T1000 (cell line): Measurements from ENCODE around the gene APOBEC3H.

Experiments
- DNase-seq: peaks from one replicate; lab custom pipeline; 2025; ENCODE audit warnings: mixed read lengths; lab: John Stamatoyannopoulos, UW

Gene APOBEC3H

DNA sequence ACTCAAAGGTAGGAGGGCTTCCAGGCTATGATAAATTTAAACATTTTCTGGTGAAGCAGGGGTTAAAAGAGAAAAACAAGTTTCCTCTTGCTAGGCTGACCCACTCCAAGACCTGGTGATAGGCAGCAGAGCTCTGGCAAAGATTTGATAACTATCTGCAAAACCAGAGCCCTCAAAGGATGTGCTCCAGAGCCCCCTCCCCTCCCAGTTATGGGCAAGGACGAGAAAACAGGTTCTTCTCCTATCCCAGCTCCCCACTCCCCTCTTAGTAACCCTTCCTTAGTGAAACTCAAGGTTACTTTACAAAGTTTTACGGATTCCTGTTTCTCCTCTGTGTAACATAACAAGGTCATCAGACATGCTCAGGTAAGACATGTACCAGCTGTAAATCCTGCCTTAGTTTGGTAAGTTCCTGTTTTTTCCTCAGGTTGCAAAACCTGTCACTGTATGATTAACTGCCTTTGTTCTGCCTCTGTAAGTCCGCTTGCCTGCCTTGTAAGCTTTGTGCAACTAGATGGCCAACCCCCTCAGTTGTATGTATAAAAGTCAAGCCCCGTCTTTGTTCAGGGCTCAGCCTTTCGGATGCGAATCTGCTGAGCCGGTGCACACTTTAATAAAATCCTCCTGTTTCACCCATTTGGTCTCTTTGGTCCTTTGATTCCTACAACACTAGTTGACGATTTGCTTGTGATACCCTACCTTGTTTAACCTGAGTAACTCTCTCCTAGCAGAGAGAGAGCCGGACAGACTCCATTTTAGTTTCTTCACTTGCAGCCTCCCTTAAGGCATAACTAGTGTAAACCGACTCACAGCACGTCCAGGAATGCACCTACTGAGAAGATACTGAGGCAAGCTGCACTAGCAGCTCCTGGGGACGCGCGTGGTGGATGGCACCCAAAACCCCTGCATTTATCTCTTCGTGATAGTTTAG is 13.9 kb downstream of the APOBEC3H start:
- no peak for DNase-seq

DNA sequence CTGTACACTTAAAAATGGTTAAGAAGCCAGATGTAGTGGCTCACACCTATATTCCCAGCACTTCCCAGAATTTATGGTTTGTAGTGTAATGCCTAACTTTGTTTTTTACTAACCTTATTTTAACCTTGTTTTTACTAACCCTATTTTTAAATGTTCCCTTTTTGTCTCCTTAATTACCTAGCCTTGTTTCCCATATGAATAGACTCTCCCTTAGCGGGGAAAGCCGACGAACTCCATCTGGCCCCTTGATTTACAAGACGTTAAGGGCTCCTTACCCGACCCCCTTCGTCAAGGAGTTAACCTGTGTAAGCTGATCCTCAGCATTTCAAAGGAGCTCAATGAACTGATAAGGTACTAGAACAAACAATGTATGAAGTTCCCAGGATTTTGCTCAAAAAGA is 17.1 kb downstream of the APOBEC3H start:
- no peak for DNase-seq

- DNase-seq: no peak
Measured at GRCh38 chr22:39115570-39115969, 18.5 kb downstream of the APOBEC3H start.

- no peak for DNase-seq
Measured at GRCh38 chr22:39115977-39116621, 19.1 kb downstream of the APOBEC3H start.

GRCh38 chr22:39117585-39118191 is 20.6 kb downstream of the APOBEC3H start:
- DNase-seq: no peak

GRCh38 chr22:39120983-39121382 is 23.9 kb downstream of the APOBEC3H start:
- no peak for DNase-seq

GRCh38 chr22:39122772-39123470 is 25.9 kb downstream of the APOBEC3H start:
- no peak for DNase-seq

- no peak for DNase-seq
Measured at GRCh38 chr22:39123751-39124581, 26.9 kb downstream of the APOBEC3H start.

DNA sequence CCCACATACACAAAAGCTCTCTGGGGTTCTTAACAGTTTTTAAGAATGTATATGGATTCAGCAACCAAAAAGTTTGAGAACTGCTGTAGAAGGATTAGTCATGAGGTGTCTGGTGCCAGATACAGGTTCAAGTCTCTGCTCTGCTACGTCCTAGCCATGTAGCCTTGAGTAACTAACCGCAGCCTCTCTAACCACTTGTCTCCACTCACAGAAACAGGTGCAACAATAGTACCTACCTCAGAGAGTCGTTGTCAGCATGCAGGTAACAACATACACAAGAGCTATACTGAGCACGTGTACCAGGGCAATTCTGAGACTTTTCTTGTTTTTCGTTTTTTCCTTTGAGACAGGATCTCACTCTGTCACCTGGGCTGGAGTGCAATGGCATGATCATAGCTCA is 28.6 kb downstream of the APOBEC3H start:
- DNase-seq: no peak

GRCh38 chr22:39128508-39128907 is 31.5 kb downstream of the APOBEC3H start:
- no peak for DNase-seq

DNA sequence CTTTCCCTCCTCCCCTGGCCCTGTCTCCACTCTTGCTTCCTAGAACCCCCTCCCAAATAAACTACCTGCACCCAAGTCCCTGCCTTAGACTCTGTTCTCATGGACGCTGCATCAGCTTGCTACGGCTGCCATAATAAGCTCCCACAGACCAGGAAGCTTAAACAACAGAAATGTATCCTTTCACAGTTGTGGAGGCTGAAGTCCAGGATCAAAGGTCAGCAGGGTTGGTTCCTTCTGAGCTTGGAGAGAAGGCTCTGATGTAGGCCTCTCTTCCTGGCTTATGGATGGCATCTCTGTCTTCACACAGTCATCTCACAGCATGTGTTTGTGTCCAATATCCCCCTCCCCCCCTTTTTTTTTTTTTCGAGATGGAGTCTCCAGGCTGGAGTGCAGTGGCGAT is 32.0 kb downstream of the APOBEC3H start:
- DNase-seq: no peak

GRCh38 chr22:39129746-39130145 is 32.7 kb downstream of the APOBEC3H start:
- no peak for DNase-seq

DNA sequence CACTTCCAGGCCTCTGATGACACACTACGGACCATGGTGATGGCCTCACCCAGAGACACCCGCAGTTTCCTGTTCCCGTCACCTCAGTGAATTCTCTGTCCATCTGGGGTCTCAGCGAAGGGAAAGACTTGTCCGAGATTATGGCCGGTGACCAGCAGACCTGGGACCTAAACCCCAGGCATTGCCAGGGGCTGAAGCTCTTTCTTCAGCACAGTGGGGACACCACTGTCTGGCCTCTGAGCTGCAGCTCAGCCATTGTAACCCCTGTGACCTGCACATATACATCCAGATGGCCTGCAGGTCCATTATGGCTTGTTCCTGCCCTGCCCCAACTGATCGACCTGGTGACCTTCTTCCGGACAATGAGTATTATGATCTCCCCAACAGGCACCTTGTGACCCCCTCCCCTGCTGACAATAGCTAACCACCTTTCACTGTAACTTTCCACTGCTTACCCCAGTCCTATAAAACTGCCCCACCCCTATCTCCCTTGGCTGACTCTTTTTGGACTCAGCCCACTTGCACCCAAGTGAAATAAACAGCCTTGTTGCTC is 33.2 kb downstream of the APOBEC3H start:
- no peak for DNase-seq

DNA sequence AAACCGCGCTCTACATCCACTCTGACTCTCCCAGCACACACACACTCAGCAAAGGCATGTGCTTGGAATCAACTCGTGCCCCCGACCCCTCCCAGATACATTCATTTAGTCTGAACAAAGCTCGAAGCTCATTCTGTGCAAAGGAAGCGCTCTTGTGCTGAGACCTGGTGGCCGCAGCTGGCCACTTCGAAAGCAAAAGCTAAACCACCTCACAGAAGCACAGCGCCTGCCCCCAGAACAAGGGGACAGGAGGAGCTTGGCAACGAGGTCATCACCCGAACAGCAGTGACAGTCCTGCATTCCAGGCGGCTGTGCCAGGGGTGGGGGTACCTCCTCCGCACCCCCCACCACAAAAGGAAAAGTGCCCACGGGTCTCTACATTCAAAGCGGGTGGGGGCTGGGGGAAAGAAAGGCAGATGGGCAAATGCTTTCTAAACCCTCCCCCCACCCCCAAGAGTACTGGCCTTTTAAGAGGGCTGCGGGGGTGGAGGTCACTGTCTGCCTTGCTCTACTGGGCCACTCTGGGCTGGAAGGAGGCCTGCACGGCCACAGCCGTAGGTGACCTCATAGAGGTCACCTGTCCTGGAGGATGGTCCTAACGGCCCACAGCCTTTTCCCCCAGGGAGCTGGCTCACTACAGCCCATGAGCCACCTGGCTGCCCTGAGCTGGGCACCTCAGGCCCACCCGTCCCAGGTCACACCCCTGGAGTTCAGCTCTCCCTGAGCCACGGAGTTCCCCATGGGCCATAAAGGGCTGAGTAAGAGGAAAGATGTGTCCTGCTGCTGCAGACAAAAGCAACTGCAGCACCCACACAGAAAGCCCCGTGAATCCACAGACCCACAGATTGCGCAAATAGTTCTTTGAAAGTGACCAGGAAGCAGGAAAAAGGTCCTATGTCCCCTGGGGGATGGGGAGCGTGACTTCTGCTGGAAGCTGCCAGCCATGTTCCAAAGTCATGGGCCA is 34.1 kb downstream of the APOBEC3H start:
- DNase-seq: no peak

GRCh38 chr22:39132281-39132680 is 35.2 kb downstream of the APOBEC3H start:
- DNase-seq: no peak

- DNase-seq: no peak
Measured at GRCh38 chr22:39132871-39133524, 36.0 kb downstream of the APOBEC3H start.

DNA sequence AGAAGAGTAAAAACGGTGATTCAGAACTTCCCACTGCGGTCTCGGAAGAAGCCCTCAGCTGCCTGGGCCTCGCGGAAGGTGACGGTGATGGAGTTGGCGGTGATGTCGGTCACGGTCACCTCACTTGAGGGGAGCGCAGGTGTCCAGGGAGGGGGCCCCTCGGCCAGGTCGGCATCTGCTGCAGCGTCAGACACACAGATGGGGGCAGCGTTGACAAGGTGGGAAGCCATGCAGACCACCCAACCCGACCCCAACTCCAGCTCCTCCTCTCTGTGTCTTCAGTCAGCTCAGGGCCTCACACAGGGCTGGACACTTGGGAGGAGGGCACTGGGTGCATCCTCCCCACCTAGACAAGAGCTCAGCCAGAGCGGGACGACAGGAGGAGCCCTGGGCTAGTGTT is 36.8 kb downstream of the APOBEC3H start:
- DNase-seq: no peak

- DNase-seq: no peak
Measured at GRCh38 chr22:39134366-39135091, 37.5 kb downstream of the APOBEC3H start.
